IPS-20b (cell line): ENCODE results near the gene SNTG2.
"Not testable (repeated sequence)": the region's sequence is repeated elsewhere in the genome, so short reads cannot be mapped to it uniquely, and the experiment has no call there.

Experiments used
- H3K27ac ChIP-seq: one replicate; pipeline ENCODE4 v1.5.1; 2013; ENCODE audit warnings: low read length
- H3K27me3 ChIP-seq: 2 replicates; pipeline ENCODE4 v1.6.1; 2013; ENCODE audit warnings: mild to moderate bottlenecking, low read length, inconsistent platforms; ENCODE audit not compliant: insufficient read depth
- H3K36me3 ChIP-seq: 2 replicates; pipeline ENCODE4 v1.6.1; 2013; ENCODE audit warnings: low read depth, mild to moderate bottlenecking, inconsistent platforms, low read length, moderate library complexity; ENCODE audit not compliant: insufficient read depth
- H3K4me1 ChIP-seq: 2 replicates; pipeline ENCODE4 v1.6.1; 2013; ENCODE audit warnings: mild to moderate bottlenecking, control low read depth, inconsistent platforms, low read length, moderate library complexity; ENCODE audit not compliant: insufficient read depth
- H3K4me3 ChIP-seq: 2 replicates; pipeline ENCODE4 v1.5.1; 2013; ENCODE audit warnings: mild to moderate bottlenecking, low read length, inconsistent platforms
- H3K9ac ChIP-seq: 2 replicates; pipeline ENCODE4 v1.6.1; 2013; ENCODE audit warnings: low read depth, mild to moderate bottlenecking, inconsistent platforms, low read length, moderate library complexity
- H3K9me3 ChIP-seq: 2 replicates; pipeline ENCODE4 v1.6.1; 2013; ENCODE audit warnings: mild to moderate bottlenecking, low read depth, low read length, inconsistent platforms; ENCODE audit not compliant: insufficient read depth

Gene SNTG2

DNA sequence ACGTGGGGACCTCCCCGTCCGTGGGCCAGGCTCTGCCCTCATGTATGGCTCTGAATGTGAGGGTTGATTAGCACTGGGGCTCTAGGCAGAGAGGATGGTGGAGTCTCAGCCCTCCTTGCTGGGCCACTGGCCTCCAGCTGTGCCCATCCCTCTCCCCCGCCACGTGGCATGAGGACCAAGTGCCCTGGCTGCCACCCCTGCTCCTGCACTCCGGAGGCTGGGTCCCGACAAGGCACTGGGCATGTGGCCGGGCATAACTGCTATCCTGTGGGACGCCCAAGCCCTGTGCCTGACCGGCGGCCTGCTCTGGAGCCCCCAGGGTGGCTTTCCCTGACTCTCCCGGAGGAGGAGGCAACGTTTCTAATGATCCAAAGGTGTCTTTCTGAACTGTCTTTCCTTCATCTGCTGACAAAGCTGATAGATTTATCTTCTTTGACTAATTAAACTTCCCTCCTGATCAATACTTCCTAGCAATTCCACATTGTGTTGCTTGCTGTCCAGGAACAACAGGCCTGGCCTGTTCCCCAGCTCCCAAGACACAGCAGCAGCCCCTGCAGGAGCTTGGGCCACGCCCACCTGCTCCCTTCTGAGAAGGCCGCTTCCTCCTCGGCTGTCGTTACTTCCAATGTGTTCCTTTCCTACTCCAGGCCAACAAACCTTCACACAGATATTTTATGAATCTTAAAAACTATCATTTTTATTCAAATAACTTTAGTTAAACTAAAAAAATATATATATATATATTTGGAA is 132.0 kb downstream of the SNTG2 start:
- no peak overlapping the region for H3K27ac ChIP-seq
- no peaks in the 10 kb centered on the region for H3K4me1 ChIP-seq
- H3K36me3 ChIP-seq = peaks cover 32% of the 10 kb centered on the region; the same call in 1 of the 2 replicates
- H3K27me3 ChIP-seq = no peaks in the 10 kb centered on the region
- H3K9ac ChIP-seq = no peak overlapping the region
- H3K9me3 ChIP-seq = no peaks in the 10 kb centered on the region
- H3K4me3 ChIP-seq = no peak overlapping the region

DNA sequence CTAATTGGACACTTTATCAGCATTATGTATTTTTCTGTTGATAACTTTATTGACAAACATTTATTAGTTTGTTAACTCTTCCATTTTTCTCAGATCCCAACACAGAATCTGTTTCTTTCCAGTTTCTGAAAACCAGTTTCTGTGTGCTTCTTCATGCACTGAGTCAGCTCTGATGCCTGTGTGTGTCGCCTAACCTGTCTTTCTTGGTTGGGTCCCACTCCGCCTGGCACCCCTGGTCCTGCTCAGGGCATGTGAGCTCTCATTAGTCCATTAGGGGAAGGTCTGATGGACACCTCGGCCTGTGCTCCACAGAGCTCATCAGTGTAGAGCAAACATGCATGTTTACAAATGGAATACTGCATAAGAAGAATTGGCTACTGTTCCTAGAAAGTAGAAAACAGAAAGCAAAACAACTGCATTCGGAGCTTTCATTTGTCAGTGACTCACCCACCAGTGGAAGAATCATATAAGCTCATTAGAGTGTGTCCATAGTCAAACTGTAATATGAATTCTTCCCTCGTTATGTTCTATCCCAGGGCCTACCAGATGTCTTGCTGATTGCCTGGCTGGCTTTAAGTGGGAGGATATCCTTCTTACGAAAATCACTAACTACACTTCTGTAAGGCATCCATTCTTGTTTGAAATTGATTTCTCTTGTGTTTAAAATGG is 137.7 kb downstream of the SNTG2 start:
- no peak overlapping the region for H3K27ac ChIP-seq
- peaks cover 43% of the 10 kb centered on the region; the same call in 1 of the 2 replicates for H3K36me3 ChIP-seq
- H3K9ac ChIP-seq = no peak overlapping the region
- no peaks in the 10 kb centered on the region for H3K9me3 ChIP-seq
- no peaks in the 10 kb centered on the region for H3K27me3 ChIP-seq
- no peak overlapping the region for H3K4me3 ChIP-seq
- H3K4me1 ChIP-seq = no peaks in the 10 kb centered on the region

DNA sequence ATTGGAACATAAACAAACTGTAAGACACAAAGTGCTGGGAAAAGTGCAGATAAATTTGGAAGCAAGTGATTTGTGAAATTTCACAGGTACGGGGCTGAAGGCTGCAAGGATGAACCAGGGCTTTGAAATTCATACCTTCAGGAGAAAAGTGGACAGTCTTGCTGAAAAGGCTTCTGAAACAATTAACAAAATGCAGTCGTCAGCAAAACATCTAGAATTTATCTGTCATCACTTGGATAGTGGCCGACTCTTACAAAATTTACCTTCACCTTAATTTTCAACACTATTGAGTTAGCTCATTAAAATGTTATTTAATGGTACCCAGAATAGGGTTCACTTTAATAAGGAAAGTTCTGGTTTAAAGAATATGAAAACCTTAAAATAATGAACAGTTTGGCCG is 138.3 kb downstream of the SNTG2 start:
- Histone ChIP-seq H3K27me3 (no peaks in the 10 kb centered on the region), H3K4me3 (no peak overlapping the region), H3K36me3 (peaks cover 37% of the 10 kb centered on the region; the same call in 1 of the 2 replicates), H3K4me1 (no peaks in the 10 kb centered on the region), H3K9ac (no peak overlapping the region), H3K9me3 (no peaks in the 10 kb centered on the region), H3K27ac (no peak overlapping the region)

DNA sequence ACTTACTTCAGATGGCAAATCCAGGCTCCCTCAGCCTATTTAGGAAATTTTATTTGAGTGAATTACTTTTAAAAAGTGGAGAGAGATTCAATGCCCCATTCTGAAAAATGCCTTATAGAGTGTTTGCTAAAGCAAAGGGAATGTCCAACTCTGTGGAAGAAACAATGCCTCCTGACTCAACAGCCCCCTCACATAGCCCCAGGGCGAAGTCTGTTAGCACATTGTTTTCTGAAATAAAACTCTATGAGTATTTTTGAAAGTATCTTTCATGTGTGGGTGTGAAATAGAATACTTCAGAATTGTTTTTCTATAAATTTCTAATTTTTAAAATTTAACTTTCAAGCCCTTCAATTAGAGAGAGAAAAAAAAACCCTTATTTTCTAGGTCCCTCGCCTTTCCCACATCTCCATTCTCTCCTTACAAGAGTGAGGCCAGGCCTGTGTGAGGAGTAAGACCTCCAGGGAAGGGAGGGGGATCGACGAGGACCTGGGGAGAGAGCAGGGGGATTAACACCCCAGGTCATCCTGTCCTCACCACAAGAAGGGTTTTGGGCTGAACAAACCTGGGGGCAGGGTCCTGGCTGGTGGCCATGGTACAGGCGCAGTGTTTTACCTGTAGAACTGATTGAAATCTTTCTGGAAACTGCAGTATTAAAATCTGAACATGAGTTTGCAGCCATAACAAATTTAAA is 141.4 kb downstream of the SNTG2 start:
- Histone ChIP-seq H3K9ac (no peak overlapping the region), H3K9me3 (no peaks in the 10 kb centered on the region)

DNA sequence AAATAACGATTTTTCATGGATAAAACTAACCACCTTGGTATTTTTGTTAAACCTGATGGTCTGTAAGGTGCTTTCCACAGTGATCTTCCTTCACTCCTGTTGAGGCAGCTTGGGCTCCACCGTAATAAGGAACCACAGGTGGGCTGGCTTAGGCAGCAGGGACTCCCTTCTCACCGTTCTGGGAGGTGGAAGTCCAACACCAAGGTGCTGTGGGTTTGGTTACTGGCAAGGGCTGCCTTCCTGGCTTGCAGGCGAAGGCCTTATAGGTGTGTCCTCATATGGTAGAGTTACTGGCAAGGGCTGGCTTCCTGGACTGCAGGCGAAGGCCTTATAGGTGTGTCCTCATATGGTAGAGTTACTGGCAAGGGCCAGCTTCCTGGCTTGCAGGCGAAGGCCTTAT is 143.0 kb downstream of the SNTG2 start:
- H3K9ac ChIP-seq, H3K27ac ChIP-seq, H3K4me3 ChIP-seq, H3K27me3 ChIP-seq, H3K9me3 ChIP-seq, H3K4me1 ChIP-seq: not testable (repeated sequence)
- peaks cover 11% of the 10 kb centered on the region; the same call in 1 of the 2 replicates for H3K36me3 ChIP-seq

More for the DNA sequence above, 141.4 kb downstream of the SNTG2 start:
- peaks cover 12% of the 10 kb centered on the region; the same call in 1 of the 2 replicates for H3K36me3 ChIP-seq
- H3K27ac ChIP-seq = no peak overlapping the region
- H3K4me1 ChIP-seq = no peaks in the 10 kb centered on the region
- H3K4me3 ChIP-seq = no peak overlapping the region
- no peaks in the 10 kb centered on the region for H3K27me3 ChIP-seq

DNA sequence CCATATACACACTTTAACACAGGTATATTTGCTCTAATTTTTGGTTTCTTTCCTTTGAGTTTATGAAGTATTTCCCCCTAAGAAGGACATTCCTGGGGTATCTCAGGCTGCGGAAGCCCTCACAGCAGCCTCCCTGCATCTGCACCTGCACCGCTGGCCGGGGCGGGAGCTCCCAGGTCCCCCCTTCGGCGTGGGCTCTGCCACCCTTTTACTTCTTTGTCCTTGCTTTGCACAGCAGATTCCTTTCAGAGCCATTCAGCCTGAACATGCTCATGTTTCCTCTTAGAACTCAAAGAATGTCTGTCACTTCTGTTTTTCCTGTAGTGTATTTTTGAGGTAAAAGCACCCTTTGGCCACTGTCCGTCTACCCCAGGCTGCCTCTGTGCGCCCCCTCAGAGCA is 146.5 kb downstream of the SNTG2 start:
- Histone ChIP-seq H3K27me3 (no peaks in the 10 kb centered on the region), H3K27ac (no peak overlapping the region), H3K36me3 (peaks cover 26% of the 10 kb centered on the region; the same call in 1 of the 2 replicates)

DNA sequence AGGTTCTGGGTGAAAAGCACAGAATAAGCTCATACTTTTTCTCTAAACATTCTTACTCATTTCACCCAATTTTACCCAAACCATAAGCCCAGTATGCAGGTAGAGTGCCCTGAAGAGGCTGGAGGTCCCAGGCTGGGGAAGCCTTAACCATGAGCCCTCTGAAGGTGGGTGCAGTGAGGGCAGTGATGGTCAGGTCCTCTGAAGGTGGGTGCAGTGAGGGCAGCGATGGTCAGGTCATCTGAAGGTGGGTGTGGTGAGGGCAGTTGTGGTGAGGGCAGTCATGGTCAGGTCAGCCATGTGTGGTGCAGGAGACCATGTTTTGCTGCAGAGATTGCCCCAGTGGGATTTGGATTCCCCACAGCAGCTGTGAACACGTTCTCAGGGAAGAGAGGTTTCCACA is 148.8 kb downstream of the SNTG2 start:
- Histone ChIP-seq H3K4me1 (no peaks in the 10 kb centered on the region), H3K27me3 (no peaks in the 10 kb centered on the region)

More for the DNA sequence above, 146.5 kb downstream of the SNTG2 start:
- Histone ChIP-seq H3K9me3 (no peaks in the 10 kb centered on the region), H3K4me1 (no peaks in the 10 kb centered on the region), H3K9ac (no peak overlapping the region), H3K4me3 (no peak overlapping the region)

DNA sequence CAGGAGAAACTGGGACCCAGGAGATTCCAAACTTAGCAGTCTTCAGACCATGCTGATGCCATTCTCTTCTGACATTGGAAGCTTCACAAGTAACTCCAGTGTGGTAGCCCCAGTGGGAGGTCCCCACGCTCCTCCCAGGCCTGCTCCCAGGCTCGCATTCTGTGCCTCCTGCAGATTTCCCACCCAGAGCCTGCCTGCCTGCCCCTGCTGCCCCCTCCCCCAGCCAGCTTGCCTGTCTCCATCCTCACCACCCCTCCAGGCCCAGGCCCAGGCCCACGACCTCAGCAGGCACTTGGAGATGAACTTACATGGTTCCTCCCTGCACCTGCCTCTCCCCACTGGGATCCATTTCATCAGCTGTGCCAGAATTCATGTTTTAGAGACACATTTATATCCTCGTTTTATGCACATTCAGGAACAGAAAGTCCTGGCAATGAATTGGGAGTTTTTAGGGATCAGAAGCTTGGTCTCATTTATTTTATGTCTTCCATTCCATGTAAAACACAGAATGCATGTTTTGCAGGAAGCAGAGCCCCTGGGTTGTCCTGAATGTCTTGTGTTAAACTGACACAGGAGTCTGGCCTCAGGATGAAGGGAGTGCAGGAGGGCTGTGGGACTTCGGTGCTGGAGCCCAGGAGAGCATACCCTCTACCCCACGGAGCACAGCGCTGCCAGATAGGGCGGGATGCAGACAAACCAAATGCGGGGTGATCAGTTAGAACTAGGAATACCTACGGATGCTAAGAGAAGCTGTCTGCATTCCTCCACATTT is 150.5 kb downstream of the SNTG2 start:
- no peaks in the 10 kb centered on the region for H3K9me3 ChIP-seq
- H3K4me1 ChIP-seq = no peaks in the 10 kb centered on the region
- H3K4me3 ChIP-seq = no peak overlapping the region
- H3K9ac ChIP-seq = no peak overlapping the region
- no peaks in the 10 kb centered on the region for H3K27me3 ChIP-seq
- peaks cover 48% of the 10 kb centered on the region for H3K36me3 ChIP-seq
- H3K27ac ChIP-seq = no peak overlapping the region

More for the DNA sequence above, 148.8 kb downstream of the SNTG2 start:
- no peaks in the 10 kb centered on the region for H3K9me3 ChIP-seq
- H3K36me3 ChIP-seq = peaks cover 37% of the 10 kb centered on the region
- H3K27ac ChIP-seq = no peak overlapping the region
- no peak overlapping the region for H3K9ac ChIP-seq
- no peak overlapping the region for H3K4me3 ChIP-seq

DNA sequence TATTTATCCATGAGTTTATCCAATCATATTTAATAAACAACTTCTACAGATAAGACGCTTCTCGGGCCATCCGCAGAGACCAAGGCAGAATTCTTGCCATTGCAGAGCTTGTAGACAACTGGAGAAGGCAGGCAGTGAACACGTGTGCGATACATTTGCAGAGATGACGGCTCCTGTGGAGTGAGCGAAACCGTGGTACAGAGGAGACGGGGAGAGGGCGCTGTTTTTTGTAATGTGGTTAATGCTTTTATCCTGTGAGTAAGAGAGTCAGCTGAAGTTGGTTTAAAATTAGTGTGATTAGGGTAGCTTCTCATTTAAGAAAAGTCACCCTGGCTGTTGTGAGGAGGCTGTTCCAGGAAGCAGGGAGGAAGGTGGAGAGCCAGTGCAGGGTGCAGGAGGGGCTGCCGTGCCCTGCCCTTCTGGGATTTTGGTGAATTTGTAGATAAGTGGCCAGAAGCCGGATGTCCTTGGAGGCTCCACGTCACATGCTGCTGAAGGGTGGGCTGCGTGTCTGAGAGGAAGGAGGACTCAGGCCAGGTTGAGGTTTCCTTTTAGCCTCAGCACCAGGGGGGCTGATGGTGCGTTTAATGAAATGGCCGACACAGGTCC is 151.4 kb downstream of the SNTG2 start:
- Histone ChIP-seq H3K27ac (no peak overlapping the region), H3K4me1 (no peaks in the 10 kb centered on the region), H3K4me3 (no peak overlapping the region), H3K36me3 (peaks cover 48% of the 10 kb centered on the region), H3K9me3 (no peaks in the 10 kb centered on the region), H3K9ac (no peak overlapping the region), H3K27me3 (no peaks in the 10 kb centered on the region)

DNA sequence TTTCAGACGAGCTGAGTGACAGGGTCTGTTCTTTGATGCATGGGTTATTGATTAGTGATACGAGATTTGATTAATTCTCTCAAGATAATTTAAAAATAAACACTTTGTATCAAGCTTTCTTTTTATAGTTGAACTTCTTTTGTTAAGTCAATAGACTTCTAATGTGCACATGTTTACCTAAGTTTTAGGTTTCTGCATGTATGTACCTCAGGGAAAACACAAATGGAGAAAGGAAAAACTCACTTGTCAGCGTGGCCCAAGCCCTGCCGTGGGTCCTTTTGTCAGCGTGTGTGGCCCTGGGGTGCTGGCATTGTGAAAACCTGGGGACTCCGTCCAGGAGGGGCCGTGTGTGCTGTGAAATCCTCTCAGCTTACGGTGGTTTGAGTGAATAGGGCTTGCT is 153.7 kb downstream of the SNTG2 start:
- no peak overlapping the region for H3K27ac ChIP-seq
- H3K4me3 ChIP-seq = no peak overlapping the region
- H3K9ac ChIP-seq = no peak overlapping the region
- no peaks in the 10 kb centered on the region for H3K4me1 ChIP-seq
- H3K9me3 ChIP-seq = no peaks in the 10 kb centered on the region
- H3K27me3 ChIP-seq = no peaks in the 10 kb centered on the region
- peaks cover 35% of the 10 kb centered on the region for H3K36me3 ChIP-seq

DNA sequence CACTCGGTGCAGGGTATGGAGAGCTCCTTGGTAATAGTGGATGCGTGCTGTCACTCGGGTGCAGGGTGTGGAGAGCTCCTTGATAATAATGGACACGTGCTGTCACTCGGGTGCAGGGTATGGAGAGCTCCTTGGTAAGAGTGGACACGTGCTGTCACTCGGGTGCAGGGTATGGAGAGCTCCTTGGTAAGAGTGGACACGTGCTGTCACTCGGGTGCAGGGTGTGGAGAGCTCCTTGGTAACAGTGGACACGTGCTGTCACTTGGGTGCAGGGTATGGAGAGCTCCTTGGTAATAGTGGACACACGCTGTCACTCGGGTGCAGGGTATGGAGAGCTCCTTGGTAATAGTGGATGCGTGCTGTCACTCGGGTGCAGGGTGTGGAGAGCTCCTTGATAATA is 155.7 kb downstream of the SNTG2 start:
- not testable (repeated sequence) for H3K9ac ChIP-seq, H3K27me3 ChIP-seq, H3K9me3 ChIP-seq, H3K4me1 ChIP-seq, H3K27ac ChIP-seq, H3K4me3 ChIP-seq
- peaks cover 42% of the 10 kb centered on the region for H3K36me3 ChIP-seq
